ENCODE measurements around the gene CCDC174.

The CCDC174 gene

GRCh38 chr3:14658978-14659377 is 7.4 kb downstream of the CCDC174 start:
- no peak for FAIRE-seq

GRCh38 chr3:14660942-14661341 is 9.4 kb downstream of the CCDC174 start:
- no peak for FAIRE-seq

- FAIRE-seq, result no peak
Measured at GRCh38 chr3:14663396-14664135, 12.0 kb downstream of the CCDC174 start.

GRCh38 chr3:14664170-14664569 is 12.6 kb downstream of the CCDC174 start:
- FAIRE-seq, result no peak

- FAIRE-seq, result no peak
Measured at GRCh38 chr3:14672588-14672987, 21.0 kb downstream of the CCDC174 start.

- no peak for FAIRE-seq
Measured at GRCh38 chr3:14674841-14675240, 23.3 kb downstream of the CCDC174 start, which contains the start of gene C3orf20. Gene C3orf20, plus strand, starts transcription at chr3:14675141. Its CDS starts 7,573 bp downstream, at chr3:14682714.

GRCh38 chr3:14676881-14677280 is 25.3 kb downstream of the CCDC174 start:
- FAIRE-seq, result no peak

- FAIRE-seq, result no peak
Measured at GRCh38 chr3:14678015-14678503, 26.5 kb downstream of the CCDC174 start.

- no peak for FAIRE-seq
Measured at GRCh38 chr3:14680115-14680514, 28.6 kb downstream of the CCDC174 start.

GRCh38 chr3:14680716-14681115 is 29.2 kb downstream of the CCDC174 start:
- FAIRE-seq, result no peak

- FAIRE-seq, result no peak
Measured at GRCh38 chr3:14684447-14684846, 32.9 kb downstream of the CCDC174 start.

GRCh38 chr3:14685179-14685578 is 33.6 kb downstream of the CCDC174 start:
- no peak for FAIRE-seq

- no peak for FAIRE-seq
Measured at GRCh38 chr3:14687360-14687759, 35.8 kb downstream of the CCDC174 start.

- FAIRE-seq, result no peak
Measured at GRCh38 chr3:14688525-14688924, 37.0 kb downstream of the CCDC174 start.

- FAIRE-seq, result no peak
Measured at GRCh38 chr3:14689247-14689980, 37.9 kb downstream of the CCDC174 start.

- no peak for FAIRE-seq
Measured at GRCh38 chr3:14691239-14691638, 39.7 kb downstream of the CCDC174 start.

GRCh38 chr3:14691719-14692118 is 40.2 kb downstream of the CCDC174 start:
- FAIRE-seq, result no peak

GRCh38 chr3:14698601-14699244 is 47.2 kb downstream of the CCDC174 start:
- FAIRE-seq, result no peak

- no peak for FAIRE-seq
Measured at GRCh38 chr3:14699643-14700042, 48.1 kb downstream of the CCDC174 start.

- FAIRE-seq, result no peak
Measured at GRCh38 chr3:14700891-14701290, 49.3 kb downstream of the CCDC174 start.

- no peak for FAIRE-seq
Measured at GRCh38 chr3:14701676-14702075, 50.1 kb downstream of the CCDC174 start.

GRCh38 chr3:14703128-14703750 is 51.7 kb downstream of the CCDC174 start:
- no peak for FAIRE-seq

GRCh38 chr3:14703791-14704190 is 52.2 kb downstream of the CCDC174 start:
- no peak for FAIRE-seq
